Neural progenitor cell (in vitro differentiated cells): ENCODE data around the gene EDC4.

ENCODE experiments used
- CTCF ChIP-seq: fragments of 200-600 bp; sonication (generic); IDR thresholded peaks from 2 replicates; pipeline ENCODE4 v1.5.1; 2017; ENCODE audit warnings: antibody characterized with exemption, mild to moderate bottlenecking
- EZH2 ChIP-seq: fragments of 200-600 bp; sonication (generic); IDR thresholded peaks from 2 replicates; pipeline ENCODE4 v1.6.1; 2017; ENCODE audit warnings: antibody characterized with exemption, mild to moderate bottlenecking, moderate library complexity

- TF ChIP-seq CTCF, result no peak
- TF ChIP-seq EZH2, result no peak
Observed at GRCh38 chr16:67841198-67841815, 31.5 kb upstream of the EDC4 start.
